ENCODE measurements around the gene ZNF431. TPM values are rescaled to one million over a fixed set of nuclear protein-coding genes. Genes with fewer than 3 reads are reported as not detected.

ZNF431 gene
- total RNA-seq, 1 donor from 2014 or later = 35.4 TPM

DNA sequence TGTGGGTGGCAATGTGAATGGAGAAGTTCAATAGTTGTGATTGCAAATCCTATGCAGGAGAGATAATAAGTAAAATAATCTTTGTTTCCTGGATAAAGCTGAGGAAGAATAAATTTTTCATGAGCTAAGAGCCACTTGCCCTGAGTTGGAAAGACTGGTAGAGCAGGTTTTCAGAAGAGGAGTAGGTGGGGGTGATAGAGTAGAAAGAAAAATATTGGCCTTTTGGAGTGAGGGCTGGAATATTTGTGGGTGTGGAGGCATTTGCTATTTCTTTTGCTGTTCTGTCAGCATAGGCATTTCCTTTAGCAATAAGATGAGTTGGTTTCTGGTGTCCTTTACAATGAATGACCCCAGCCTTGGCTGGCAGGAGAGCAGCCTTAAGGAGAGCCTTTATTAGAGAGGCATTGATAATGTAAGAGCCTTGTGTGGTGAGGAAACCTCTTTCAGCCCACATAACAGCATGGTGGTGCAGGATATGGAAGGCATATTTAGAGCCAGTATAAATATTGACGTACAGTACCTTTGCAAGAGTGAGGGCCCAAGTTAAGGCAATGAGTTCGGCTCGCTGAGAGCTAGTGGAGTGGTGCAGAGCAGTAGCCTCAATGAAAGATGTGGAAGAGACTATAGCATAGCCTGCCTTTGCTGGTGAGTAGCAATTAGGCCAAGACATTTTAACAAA lies 11.6 kb upstream of the ZNF431 start:
- no peak overlapping the region for H3K4me3 ChIP-seq
- TF ChIP-seq EZH2 (IDR thresholded peaks at IDR 0.05) (no peak), EZH2phosphoT487 (IDR thresholded peaks at IDR 0.05) (no peak)
- TF ChIP-seq, protein P1, sequence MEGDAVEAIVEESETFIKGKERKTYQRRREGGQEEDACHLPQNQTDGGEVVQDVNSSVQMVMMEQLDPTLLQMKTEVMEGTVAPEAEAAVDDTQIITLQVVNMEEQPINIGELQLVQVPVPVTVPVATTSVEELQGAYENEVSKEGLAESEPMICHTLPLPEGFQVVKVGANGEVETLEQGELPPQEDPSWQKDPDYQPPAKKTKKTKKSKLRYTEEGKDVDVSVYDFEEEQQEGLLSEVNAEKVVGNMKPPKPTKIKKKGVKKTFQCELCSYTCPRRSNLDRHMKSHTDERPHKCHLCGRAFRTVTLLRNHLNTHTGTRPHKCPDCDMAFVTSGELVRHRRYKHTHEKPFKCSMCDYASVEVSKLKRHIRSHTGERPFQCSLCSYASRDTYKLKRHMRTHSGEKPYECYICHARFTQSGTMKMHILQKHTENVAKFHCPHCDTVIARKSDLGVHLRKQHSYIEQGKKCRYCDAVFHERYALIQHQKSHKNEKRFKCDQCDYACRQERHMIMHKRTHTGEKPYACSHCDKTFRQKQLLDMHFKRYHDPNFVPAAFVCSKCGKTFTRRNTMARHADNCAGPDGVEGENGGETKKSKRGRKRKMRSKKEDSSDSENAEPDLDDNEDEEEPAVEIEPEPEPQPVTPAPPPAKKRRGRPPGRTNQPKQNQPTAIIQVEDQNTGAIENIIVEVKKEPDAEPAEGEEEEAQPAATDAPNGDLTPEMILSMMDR (IDR thresholded peaks at IDR 0.05) = no peak

DNA sequence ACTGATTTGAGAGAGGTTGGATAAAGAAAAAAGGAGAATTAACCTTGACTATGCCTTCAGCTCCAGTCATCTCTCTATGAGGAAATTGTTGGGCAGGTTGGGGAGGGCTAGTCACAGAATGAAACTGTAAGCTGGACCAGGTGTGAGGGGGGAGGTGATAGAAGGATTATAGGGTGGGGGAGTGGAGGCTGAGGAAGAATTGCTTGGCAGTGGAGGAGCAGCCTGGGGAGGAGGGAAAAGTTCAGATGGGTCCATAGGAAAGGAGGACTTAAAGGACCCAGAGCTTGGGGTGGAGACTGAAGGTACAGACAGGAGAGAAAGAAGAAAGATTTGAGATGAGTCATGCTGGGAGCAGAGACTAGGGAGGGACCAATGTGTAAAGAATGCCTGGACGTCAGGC lies 8.2 kb upstream of the ZNF431 start:
- Mint-ChIP-seq H3K4me3 (no peak overlapping the region), H3K36me3 (no peaks in the 10 kb centered on the region), H3K9me3 (peaks cover 5% of the 10 kb centered on the region), H3K4me1 (peaks cover 5% of the 10 kb centered on the region), H3K27ac (no peak overlapping the region), H3K27me3 (ENCODE audit: insufficient read depth, low read depth) (peaks cover 2% of the 10 kb centered on the region)
- Histone ChIP-seq H3K27me3 (no peaks in the 10 kb centered on the region), H3F3A (ENCODE audit: low read depth) (no peaks in the 10 kb centered on the region), H3K79me2 (ENCODE audit: low read depth) (no peaks in the 10 kb centered on the region), H3K9ac (no peak overlapping the region), H3K4me2 (no peak overlapping the region), H3K9me3 (ENCODE audit: low read depth) (no peaks in the 10 kb centered on the region), H2AFZ (replicated peaks) (no peak overlapping the region), H4K20me1 (ENCODE audit: low read depth) (no peaks in the 10 kb centered on the region), H3K4me1 (peaks cover 5% of the 10 kb centered on the region), H3K4me3 (no peak overlapping the region), H3K36me3 (no peaks in the 10 kb centered on the region), H3K27ac (no peak overlapping the region)
- no peak for DNase-seq (ENCODE audit: low spot score)
- TF ChIP-seq EZH2phosphoT487 (IDR thresholded peaks at IDR 0.05) (no peak), EZH2 (IDR thresholded peaks at IDR 0.05) (no peak)
- TF ChIP-seq, protein P1 (IDR thresholded peaks at IDR 0.05) = no peak

More for the DNA sequence above, 11.6 kb upstream of the ZNF431 start:
- no peak overlapping the region for H3K9ac ChIP-seq
- H3K27ac ChIP-seq = no peak overlapping the region
- H3K79me2 ChIP-seq (ENCODE audit: low read depth) = no peaks in the 10 kb centered on the region
- Mint-ChIP-seq H3K4me3 (no peak overlapping the region), H3K9me3 (peaks cover 11% of the 10 kb centered on the region), H3K27me3 (ENCODE audit: insufficient read depth, low read depth) (peaks cover 4% of the 10 kb centered on the region), H3K27ac (no peak overlapping the region), H3K36me3 (peaks cover 11% of the 10 kb centered on the region), H3K4me1 (peaks cover 8% of the 10 kb centered on the region)
- no peaks in the 10 kb centered on the region for H3K36me3 ChIP-seq
- DNase-seq (ENCODE audit: low spot score) = no peak
- peaks cover 9% of the 10 kb centered on the region for H3K9me3 ChIP-seq (ENCODE audit: low read depth)
- H3F3A ChIP-seq (ENCODE audit: low read depth) = peaks cover 14% of the 10 kb centered on the region
- H2AFZ ChIP-seq (replicated peaks) = no peak overlapping the region
- no peaks in the 10 kb centered on the region for H4K20me1 ChIP-seq (ENCODE audit: low read depth)
- peaks cover 5% of the 10 kb centered on the region for H3K4me1 ChIP-seq
- no peak overlapping the region for H3K4me2 ChIP-seq
- H3K27me3 ChIP-seq = no peaks in the 10 kb centered on the region

DNA sequence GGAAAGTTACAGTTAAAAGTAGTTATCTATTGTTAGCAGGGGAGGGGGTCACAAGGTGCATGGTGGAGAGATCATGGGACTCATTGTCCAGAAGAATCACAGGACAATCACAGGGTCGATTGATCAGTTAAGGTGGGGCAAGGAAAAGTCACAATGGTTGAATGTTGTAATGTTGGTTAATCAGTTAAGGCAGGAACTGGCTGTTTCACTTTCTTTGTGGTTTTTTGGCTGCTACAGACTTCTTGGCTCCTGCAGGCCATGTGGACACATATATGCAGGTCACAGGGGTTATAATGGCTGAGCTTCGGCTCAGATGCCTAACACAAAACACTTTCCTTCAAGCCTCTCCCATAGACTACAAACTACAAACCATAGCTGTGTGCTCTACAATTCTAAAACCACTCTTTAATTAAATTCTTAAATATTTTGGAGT lies 6.9 kb upstream of the ZNF431 start:
- H3K4me2 ChIP-seq = no peak overlapping the region
- no peak for DNase-seq (ENCODE audit: low spot score)
- no peak overlapping the region for H3K4me3 Mint-ChIP-seq

More for the DNA sequence above, 6.9 kb upstream of the ZNF431 start:
- no peaks in the 10 kb centered on the region for H3K9me3 ChIP-seq (ENCODE audit: low read depth)
- H2AFZ ChIP-seq (replicated peaks) = no peak overlapping the region
- no peak overlapping the region for H3K27ac ChIP-seq
- H3K36me3 Mint-ChIP-seq = no peaks in the 10 kb centered on the region
- H3K27me3 Mint-ChIP-seq (ENCODE audit: insufficient read depth, low read depth) = peaks cover 2% of the 10 kb centered on the region
- H3K79me2 ChIP-seq (ENCODE audit: low read depth) = no peaks in the 10 kb centered on the region
- H3K36me3 ChIP-seq = no peaks in the 10 kb centered on the region
- H3K27me3 ChIP-seq = no peaks in the 10 kb centered on the region
- TF ChIP-seq EZH2phosphoT487 (IDR thresholded peaks at IDR 0.05) (no peak), EZH2 (IDR thresholded peaks at IDR 0.05) (no peak)
- TF ChIP-seq, protein P1 (IDR thresholded peaks at IDR 0.05) = no peak
- H3K4me1 ChIP-seq = no peaks in the 10 kb centered on the region
- H3K27ac Mint-ChIP-seq = no peak overlapping the region
- peaks cover 5% of the 10 kb centered on the region for H3K9me3 Mint-ChIP-seq
- no peaks in the 10 kb centered on the region for H4K20me1 ChIP-seq (ENCODE audit: low read depth)
- no peak overlapping the region for H3K4me3 ChIP-seq
- H3K4me1 Mint-ChIP-seq = no peaks in the 10 kb centered on the region
- H3F3A ChIP-seq (ENCODE audit: low read depth) = no peaks in the 10 kb centered on the region
- no peak overlapping the region for H3K9ac ChIP-seq
